AG09309 (cell line): ENCODE measurements around the gene ABLIM1.

Source experiments
- DNase-seq: peaks from one replicate; pipeline ENCODE4 v3.0.0-alpha.2; 2010; ENCODE audit warnings: low read depth
- H3K4me3 ChIP-seq: 2 replicates; pipeline ENCODE4 v1.5.1; 2011; ENCODE audit warnings: mild to moderate bottlenecking, low read depth, low read length, moderate library complexity; ENCODE audit not compliant: control insufficient read depth
- CTCF ChIP-seq: IDR thresholded peaks from 2 replicates; pipeline ENCODE4 v1.5.1; 2011; ENCODE audit warnings: mild to moderate bottlenecking, low read depth, low read length, inconsistent platforms; ENCODE audit not compliant: insufficient read depth, control insufficient read depth; ENCODE audit errors: missing control alignments

ABLIM1 gene

DNA sequence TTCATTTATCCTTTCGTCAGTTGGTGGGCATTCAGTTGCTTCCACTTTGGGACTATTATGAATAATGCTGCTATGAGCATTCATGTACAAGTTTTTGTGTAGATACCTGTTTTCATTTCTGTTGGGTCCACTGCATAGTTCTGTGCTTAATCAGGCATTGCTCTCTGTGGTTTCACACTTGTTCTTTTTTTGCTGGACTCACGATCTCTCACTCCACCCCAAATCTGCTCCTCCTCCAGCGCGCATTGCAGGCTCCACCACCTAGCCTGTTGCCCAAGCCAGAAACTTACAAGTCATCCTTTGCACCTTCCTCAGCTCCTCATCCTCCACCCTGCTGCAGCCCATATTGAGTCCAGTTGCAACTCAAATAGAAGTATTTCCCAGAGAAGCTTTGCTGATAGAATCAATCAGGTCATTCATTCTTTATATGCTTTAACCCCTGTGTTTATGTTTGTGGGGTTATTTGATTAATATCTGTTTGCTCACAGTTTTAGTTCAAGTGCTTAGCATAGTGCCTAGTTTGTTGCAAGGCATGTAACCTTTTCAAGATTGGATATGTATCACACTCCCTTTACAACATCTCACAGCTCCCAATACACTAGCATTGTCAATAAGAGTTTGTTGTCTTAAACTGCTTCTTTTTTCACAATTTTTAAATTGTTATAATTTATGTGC is 237.1 kb downstream of the ABLIM1 start:
- no peak for DNase-seq
- no peak for TF ChIP-seq CTCF
- no peak overlapping the region for H3K4me3 ChIP-seq

- no peak for TF ChIP-seq CTCF
- DNase-seq, result no peak
- H3K4me3 ChIP-seq, result no peak overlapping the region
Observed at GRCh38 chr10:114418109-114418508, 240.0 kb downstream of the ABLIM1 start.

DNA sequence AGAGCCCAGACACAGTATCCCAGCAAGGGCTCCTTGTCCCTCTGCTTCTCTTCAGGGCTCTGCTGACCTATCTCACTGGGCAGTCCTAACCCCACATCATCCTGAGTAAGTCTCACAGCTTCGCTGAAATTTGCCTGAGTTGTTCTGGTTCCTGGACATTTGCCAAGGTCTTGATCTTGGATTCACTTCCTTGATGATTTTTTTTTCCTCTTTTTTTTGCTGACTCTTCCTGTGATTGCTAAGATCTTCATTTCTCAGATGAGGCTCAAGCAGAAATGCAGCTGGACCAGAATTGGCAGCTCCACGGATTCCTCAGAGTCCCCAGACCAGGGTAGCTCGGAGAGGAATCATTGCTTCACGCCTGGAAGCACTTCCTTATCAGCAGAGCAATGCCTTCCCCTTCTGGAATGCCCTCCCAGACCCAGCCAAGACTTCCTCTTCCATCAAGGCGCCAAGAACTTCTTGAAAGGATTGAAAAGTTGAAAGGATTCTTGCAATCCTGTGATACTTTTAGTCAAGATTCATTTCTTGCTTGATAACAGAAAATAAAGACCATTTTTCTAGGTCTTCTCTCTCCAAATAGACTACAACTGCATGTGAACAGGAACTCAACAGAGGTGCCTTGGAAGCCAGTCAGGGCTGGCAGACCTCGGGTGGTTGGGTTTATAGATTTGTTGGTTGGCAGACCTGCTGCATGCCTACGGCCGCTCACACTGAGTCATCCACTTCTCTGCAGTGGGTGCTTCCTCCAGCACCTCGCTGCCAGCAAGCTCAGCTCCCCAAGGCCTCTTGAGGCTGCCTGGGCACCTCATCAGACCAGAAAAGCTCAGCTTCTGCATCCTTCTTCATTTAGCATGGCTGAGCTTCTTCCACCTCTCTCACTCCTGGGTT is 244.9 kb downstream of the ABLIM1 start:
- no peak for TF ChIP-seq CTCF
- no peak for DNase-seq
- no peak overlapping the region for H3K4me3 ChIP-seq

- no peak for TF ChIP-seq CTCF
- DNase-seq, result no peak
- no peak overlapping the region for H3K4me3 ChIP-seq
Observed at GRCh38 chr10:114408968-114409444, 249.1 kb downstream of the ABLIM1 start.

GRCh38 chr10:114408112-114408967 is 249.7 kb downstream of the ABLIM1 start:
- H3K4me3 ChIP-seq, result no peak overlapping the region
- DNase-seq, result no peak
- TF ChIP-seq CTCF, result no peak

DNA sequence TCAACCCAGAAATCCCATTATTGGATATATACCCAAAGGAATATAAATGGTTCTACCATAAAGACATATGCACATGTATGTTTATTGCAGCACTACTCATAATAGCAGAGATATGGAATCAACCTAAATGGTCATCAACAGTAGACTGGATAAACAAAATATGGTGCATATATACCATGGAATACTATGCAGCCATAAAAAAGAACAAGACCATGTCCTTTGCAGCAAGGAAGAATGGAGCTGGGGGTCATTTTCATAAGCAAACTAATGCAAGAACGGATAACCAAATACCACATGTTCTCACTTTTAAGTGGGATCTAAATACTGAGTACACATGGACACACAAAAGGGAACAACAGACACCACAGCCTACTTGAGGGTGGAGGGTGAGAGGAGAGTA is 251.6 kb downstream of the ABLIM1 start:
- no peak for TF ChIP-seq CTCF
- no peak overlapping the region for H3K4me3 ChIP-seq
- no peak for DNase-seq
